NT2/D1 (cell line): Measurements from ENCODE around the gene TOX2.

Experiments
- SUZ12 ChIP-seq: IDR thresholded peaks from 2 replicates; pipeline ENCODE4 v1.6.1; 2011; ENCODE audit not compliant: insufficient read length, insufficient read depth; ENCODE audit errors: extremely low read depth
- YY1 ChIP-seq: IDR thresholded peaks from 2 replicates; pipeline ENCODE4 v1.6.1; 2011; ENCODE audit not compliant: insufficient read length, insufficient read depth
- ZNF274 ChIP-seq: IDR thresholded peaks from 2 replicates; pipeline ENCODE4 v1.6.1; 2011; ENCODE audit warnings: mild to moderate bottlenecking, low read depth, low read length

DNA sequence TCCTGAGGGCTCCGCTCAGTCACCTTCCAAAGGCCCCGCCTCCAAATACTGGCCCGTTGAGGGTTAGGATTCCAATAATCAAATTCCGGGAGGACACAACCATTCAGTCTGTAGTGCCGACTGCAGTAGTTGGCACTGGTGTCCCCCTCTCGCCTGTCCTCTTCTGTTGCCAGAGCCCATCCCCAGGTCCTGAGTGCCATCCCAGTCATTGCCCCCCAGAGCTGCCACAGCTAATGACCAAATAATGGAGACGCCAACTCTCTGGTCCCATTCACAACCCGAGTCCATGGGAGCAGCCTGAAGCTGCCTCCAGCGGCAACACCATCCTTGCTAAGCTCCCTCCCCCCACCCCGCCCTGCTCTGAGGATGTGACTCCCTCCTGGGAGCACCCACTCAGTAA lies 156.4 kb downstream of the TOX2 start:
- no peak for TF ChIP-seq YY1
- TF ChIP-seq ZNF274, result no peak
- no peak for TF ChIP-seq SUZ12
